ENCODE results near the gene PON1.

The PON1 gene

DNA sequence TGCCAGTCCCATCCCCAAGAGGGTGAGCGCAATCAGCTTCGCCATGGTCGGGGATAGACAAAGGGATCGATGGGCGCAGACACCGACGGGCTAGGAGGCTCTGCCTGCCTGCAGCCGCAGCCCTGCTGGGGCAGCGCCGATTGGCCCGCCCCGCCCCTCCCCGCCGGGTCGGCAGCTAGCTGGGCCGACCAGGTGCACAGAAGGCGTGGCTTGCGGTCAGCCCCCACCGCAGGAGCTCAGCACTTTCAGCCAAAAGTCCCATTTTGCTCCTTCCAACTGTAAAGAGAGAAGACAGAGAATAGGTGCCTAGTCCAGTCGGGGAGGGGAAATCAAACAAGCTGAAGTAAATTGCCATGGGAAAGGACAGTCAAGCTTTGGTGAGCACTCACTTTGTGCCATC lies at the start of gene PON1:
Gene PON1 (minus strand): TSS at position 102 of the 400 bp plus-strand sequence. CDS start 57 bp downstream, at position 45.
- Histone ChIP-seq H3K27me3 (ENCODE audit: control insufficient read depth, insufficient read depth, low read length) (no peaks in the 10 kb centered on the region), H3K27ac (ENCODE audit: low read depth, low read length) (no peak within 1 kb of the TSS), H3K9ac (ENCODE audit: low read length) (no peak within 1 kb of the TSS), H3K36me3 (ENCODE audit: control insufficient read depth, insufficient read depth, low read length) (no peaks in the 10 kb centered on the region), H3K4me3 (ENCODE audit: low read length) (peak within 1 kb of the TSS; percentile 10), H3K4me1 (ENCODE audit: control insufficient read depth, insufficient read depth, low read length) (no peaks in the 10 kb centered on the region)

DNA sequence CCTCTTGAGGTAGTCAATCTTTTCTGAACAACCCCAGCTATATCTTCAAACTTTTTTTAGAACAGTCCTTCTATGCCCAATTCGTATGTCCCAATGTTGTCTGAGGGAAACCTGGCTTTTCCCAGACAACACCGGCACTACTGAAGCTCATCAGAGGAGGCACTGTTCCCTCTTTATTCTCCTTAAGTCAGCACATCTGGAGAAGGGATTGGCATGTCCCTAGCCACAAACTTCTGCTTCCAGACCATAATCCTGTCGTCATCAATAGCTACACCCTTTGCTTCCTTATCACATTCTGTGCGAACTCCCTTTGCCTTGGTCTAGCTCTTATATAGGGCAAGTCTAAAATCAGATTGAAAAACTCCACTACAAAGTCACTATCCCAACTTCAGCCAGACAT lies 49.0 kb upstream of the PON1 start:
- no peaks in the 10 kb centered on the region for H3K27me3 ChIP-seq (ENCODE audit: control insufficient read depth, insufficient read depth, low read length)
- no peak overlapping the region for H3K9ac ChIP-seq (ENCODE audit: low read length)
- no peak overlapping the region for H3K4me3 ChIP-seq (ENCODE audit: low read length)
- H3K36me3 ChIP-seq (ENCODE audit: control insufficient read depth, insufficient read depth, low read length) = no peaks in the 10 kb centered on the region
- H3K27ac ChIP-seq (ENCODE audit: low read depth, low read length) = no peak overlapping the region
- H3K4me1 ChIP-seq (ENCODE audit: control insufficient read depth, insufficient read depth, low read length) = no peaks in the 10 kb centered on the region

DNA sequence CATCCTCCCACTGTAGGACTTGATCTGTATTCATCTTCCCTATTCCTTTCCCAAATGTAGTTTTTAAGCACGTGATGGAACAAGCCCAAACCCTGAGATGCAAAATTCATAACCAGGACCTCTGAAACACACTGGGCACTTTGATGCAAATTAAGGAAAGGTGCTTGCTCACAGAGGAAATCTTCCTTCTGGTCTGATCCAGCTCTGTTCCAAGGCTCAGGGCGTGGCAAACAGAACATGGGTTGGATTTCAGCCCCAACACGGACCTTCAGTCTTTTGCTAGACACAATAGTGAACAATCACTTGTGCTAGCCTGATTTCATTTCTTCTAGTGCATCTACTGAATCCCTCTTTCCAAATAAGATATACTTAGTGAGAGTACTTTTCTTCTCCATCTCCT lies 43.9 kb upstream of the PON1 start:
- Histone ChIP-seq H3K4me1 (ENCODE audit: control insufficient read depth, insufficient read depth, low read length) (no peaks in the 10 kb centered on the region), H3K27me3 (ENCODE audit: control insufficient read depth, insufficient read depth, low read length) (no peaks in the 10 kb centered on the region), H3K9ac (ENCODE audit: low read length) (no peak overlapping the region), H3K27ac (ENCODE audit: low read depth, low read length) (no peak overlapping the region), H3K36me3 (ENCODE audit: control insufficient read depth, insufficient read depth, low read length) (no peaks in the 10 kb centered on the region), H3K4me3 (ENCODE audit: low read length) (no peak overlapping the region)

GRCh38 chr7:95367606-95368005 lies 43.3 kb upstream of the PON1 start:
- H3K4me1 ChIP-seq (ENCODE audit: control insufficient read depth, insufficient read depth, low read length) = no peaks in the 10 kb centered on the region
- no peaks in the 10 kb centered on the region for H3K27me3 ChIP-seq (ENCODE audit: control insufficient read depth, insufficient read depth, low read length)
- no peak overlapping the region for H3K4me3 ChIP-seq (ENCODE audit: low read length)
- H3K9ac ChIP-seq (ENCODE audit: low read length) = no peak overlapping the region
- no peak overlapping the region for H3K27ac ChIP-seq (ENCODE audit: low read depth, low read length)
- H3K36me3 ChIP-seq (ENCODE audit: control insufficient read depth, insufficient read depth, low read length) = no peaks in the 10 kb centered on the region

GRCh38 chr7:95365151-95365550 lies 40.8 kb upstream of the PON1 start:
- Histone ChIP-seq H3K9ac (ENCODE audit: low read length) (no peak overlapping the region), H3K27ac (ENCODE audit: low read depth, low read length) (no peak overlapping the region), H3K27me3 (ENCODE audit: control insufficient read depth, insufficient read depth, low read length) (no peaks in the 10 kb centered on the region), H3K36me3 (ENCODE audit: control insufficient read depth, insufficient read depth, low read length) (no peaks in the 10 kb centered on the region), H3K4me3 (ENCODE audit: low read length) (no peak overlapping the region), H3K4me1 (ENCODE audit: control insufficient read depth, insufficient read depth, low read length) (no peaks in the 10 kb centered on the region)

- Histone ChIP-seq H3K4me3 (ENCODE audit: low read length) (no peak overlapping the region), H3K27me3 (ENCODE audit: control insufficient read depth, insufficient read depth, low read length) (no peaks in the 10 kb centered on the region), H3K9ac (ENCODE audit: low read length) (no peak overlapping the region), H3K27ac (ENCODE audit: low read depth, low read length) (no peak overlapping the region), H3K4me1 (ENCODE audit: control insufficient read depth, insufficient read depth, low read length) (no peaks in the 10 kb centered on the region), H3K36me3 (ENCODE audit: control insufficient read depth, insufficient read depth, low read length) (no peaks in the 10 kb centered on the region)
Observed at GRCh38 chr7:95357623-95358022, 33.3 kb upstream of the PON1 start.

GRCh38 chr7:95342642-95343307 lies 18.4 kb upstream of the PON1 start:
- no peak overlapping the region for H3K9ac ChIP-seq (ENCODE audit: low read length)
- H3K4me1 ChIP-seq (ENCODE audit: control insufficient read depth, insufficient read depth, low read length) = no peaks in the 10 kb centered on the region
- no peaks in the 10 kb centered on the region for H3K27me3 ChIP-seq (ENCODE audit: control insufficient read depth, insufficient read depth, low read length)
- H3K36me3 ChIP-seq (ENCODE audit: control insufficient read depth, insufficient read depth, low read length) = no peaks in the 10 kb centered on the region
- H3K27ac ChIP-seq (ENCODE audit: low read depth, low read length) = no peak overlapping the region
- no peak overlapping the region for H3K4me3 ChIP-seq (ENCODE audit: low read length)

- no peak overlapping the region for H3K27ac ChIP-seq (ENCODE audit: low read depth, low read length)
- no peak overlapping the region for H3K9ac ChIP-seq (ENCODE audit: low read length)
- H3K27me3 ChIP-seq (ENCODE audit: control insufficient read depth, insufficient read depth, low read length) = no peaks in the 10 kb centered on the region
- no peaks in the 10 kb centered on the region for H3K36me3 ChIP-seq (ENCODE audit: control insufficient read depth, insufficient read depth, low read length)
- H3K4me1 ChIP-seq (ENCODE audit: control insufficient read depth, insufficient read depth, low read length) = no peaks in the 10 kb centered on the region
- H3K4me3 ChIP-seq (ENCODE audit: low read length) = no peak overlapping the region
Observed at GRCh38 chr7:95342029-95342428, 17.7 kb upstream of the PON1 start.

DNA sequence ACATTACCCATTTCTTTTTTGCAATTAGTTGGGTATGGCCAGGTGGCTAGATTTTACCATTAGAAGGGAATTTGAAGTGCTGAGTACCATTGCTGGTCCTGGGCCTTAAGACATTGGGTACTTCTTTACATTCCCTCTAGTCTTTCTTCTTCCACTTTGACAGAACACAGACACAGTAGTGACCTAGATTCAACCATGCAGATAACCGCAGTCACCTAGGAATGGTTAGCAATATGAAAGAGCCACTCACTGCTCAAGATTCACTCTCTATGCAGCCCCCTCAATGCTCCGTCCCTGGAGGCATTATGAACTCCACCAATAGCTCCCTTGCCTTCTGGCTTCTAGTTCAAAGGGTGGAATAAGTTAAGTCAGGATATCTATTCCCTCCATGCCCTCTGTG lies 16.2 kb upstream of the PON1 start:
- Histone ChIP-seq H3K4me1 (ENCODE audit: control insufficient read depth, insufficient read depth, low read length) (no peaks in the 10 kb centered on the region), H3K27me3 (ENCODE audit: control insufficient read depth, insufficient read depth, low read length) (no peaks in the 10 kb centered on the region), H3K36me3 (ENCODE audit: control insufficient read depth, insufficient read depth, low read length) (no peaks in the 10 kb centered on the region), H3K9ac (ENCODE audit: low read length) (no peak overlapping the region), H3K27ac (ENCODE audit: low read depth, low read length) (no peak overlapping the region), H3K4me3 (ENCODE audit: low read length) (no peak overlapping the region)

DNA sequence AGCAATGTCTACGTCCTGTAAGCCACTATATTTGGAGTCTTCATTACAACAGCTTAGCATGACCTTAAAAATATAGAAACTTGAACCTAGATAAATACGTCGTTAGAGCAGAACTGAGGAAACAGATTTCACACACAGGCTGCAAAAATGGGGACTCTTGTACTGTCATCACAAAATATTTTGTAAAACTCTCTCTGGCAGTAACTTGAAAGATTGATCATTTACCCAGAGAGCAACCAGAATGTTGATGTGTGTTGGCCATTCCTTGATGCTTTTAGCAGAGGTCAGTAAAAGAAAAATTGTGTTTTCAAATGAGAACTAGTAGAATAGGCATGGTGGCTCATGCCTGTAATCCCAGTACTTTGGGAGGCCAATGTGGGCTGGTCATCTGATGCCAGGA lies 14.5 kb upstream of the PON1 start:
- Histone ChIP-seq H3K36me3 (ENCODE audit: control insufficient read depth, insufficient read depth, low read length) (no peaks in the 10 kb centered on the region), H3K4me3 (ENCODE audit: low read length) (no peak overlapping the region), H3K27me3 (ENCODE audit: control insufficient read depth, insufficient read depth, low read length) (no peaks in the 10 kb centered on the region), H3K27ac (ENCODE audit: low read depth, low read length) (no peak overlapping the region), H3K4me1 (ENCODE audit: control insufficient read depth, insufficient read depth, low read length) (no peaks in the 10 kb centered on the region), H3K9ac (ENCODE audit: low read length) (no peak overlapping the region)

GRCh38 chr7:95335093-95335492 lies 10.8 kb upstream of the PON1 start:
- Histone ChIP-seq H3K36me3 (ENCODE audit: control insufficient read depth, insufficient read depth, low read length) (no peaks in the 10 kb centered on the region), H3K9ac (ENCODE audit: low read length) (no peak overlapping the region), H3K4me3 (ENCODE audit: low read length) (no peak overlapping the region), H3K4me1 (ENCODE audit: control insufficient read depth, insufficient read depth, low read length) (no peaks in the 10 kb centered on the region), H3K27me3 (ENCODE audit: control insufficient read depth, insufficient read depth, low read length) (no peaks in the 10 kb centered on the region), H3K27ac (ENCODE audit: low read depth, low read length) (no peak overlapping the region)

DNA sequence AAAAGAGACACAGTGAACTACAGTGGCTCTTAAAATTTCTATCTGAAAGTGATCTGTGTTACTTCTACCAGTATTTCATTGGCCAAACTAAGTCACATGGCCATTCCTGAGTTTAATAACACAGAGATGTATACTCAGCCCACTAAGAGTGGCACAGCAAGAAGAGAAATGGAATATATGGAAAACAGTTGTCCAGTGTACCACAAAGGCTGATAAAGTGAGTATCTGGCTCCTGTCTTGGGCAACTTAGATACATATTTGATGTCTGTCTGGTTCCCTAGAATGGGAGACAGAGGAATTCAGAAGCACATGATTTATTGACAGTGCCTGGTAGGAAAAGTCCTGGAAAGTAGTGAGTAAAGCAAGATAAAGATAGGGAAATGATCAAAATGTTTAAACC lies 10.1 kb upstream of the PON1 start:
- no peak overlapping the region for H3K9ac ChIP-seq (ENCODE audit: low read length)
- H3K27ac ChIP-seq (ENCODE audit: low read depth, low read length) = no peak overlapping the region
- no peaks in the 10 kb centered on the region for H3K27me3 ChIP-seq (ENCODE audit: control insufficient read depth, insufficient read depth, low read length)
- no peaks in the 10 kb centered on the region for H3K4me1 ChIP-seq (ENCODE audit: control insufficient read depth, insufficient read depth, low read length)
- no peaks in the 10 kb centered on the region for H3K36me3 ChIP-seq (ENCODE audit: control insufficient read depth, insufficient read depth, low read length)
- no peak overlapping the region for H3K4me3 ChIP-seq (ENCODE audit: low read length)

GRCh38 chr7:95330961-95331337 lies 6.6 kb upstream of the PON1 start:
- H3K27me3 ChIP-seq (ENCODE audit: control insufficient read depth, insufficient read depth, low read length) = no peaks in the 10 kb centered on the region
- no peaks in the 10 kb centered on the region for H3K36me3 ChIP-seq (ENCODE audit: control insufficient read depth, insufficient read depth, low read length)
- H3K9ac ChIP-seq (ENCODE audit: low read length) = no peak overlapping the region
- H3K4me1 ChIP-seq (ENCODE audit: control insufficient read depth, insufficient read depth, low read length) = no peaks in the 10 kb centered on the region
- no peak overlapping the region for H3K27ac ChIP-seq (ENCODE audit: low read depth, low read length)
- no peak overlapping the region for H3K4me3 ChIP-seq (ENCODE audit: low read length)

Data from rectal smooth muscle tissue (tissue), 1 donor.